Osteocyte (in vitro differentiated cells): Measurements from ENCODE around the gene NXPE3. TPM values are rescaled to one million over a fixed set of nuclear protein-coding genes. Genes with fewer than 3 reads are reported as not detected.

ENCODE experiments used
- DNase-seq: peaks from one replicate; pipeline ENCODE4 v3.0.0; 2021; ENCODE audit warnings: mixed read lengths; ENCODE audit not compliant: unreplicated experiment; ENCODE audit errors: extremely low spot score
- H3K27ac Mint-ChIP-seq: one replicate; pipeline ENCODE4 v1.8.0; 2021; ENCODE audit warnings: mild to moderate bottlenecking, mixed read lengths; ENCODE audit not compliant: unreplicated experiment
- H3K27me3 Mint-ChIP-seq: one replicate; pipeline ENCODE4 v1.8.0; 2021; ENCODE audit warnings: mixed read lengths; ENCODE audit not compliant: unreplicated experiment
- H3K36me3 Mint-ChIP-seq: one replicate; pipeline ENCODE4 v1.8.0; 2021; ENCODE audit warnings: mixed read lengths; ENCODE audit not compliant: unreplicated experiment
- H3K4me1 Mint-ChIP-seq: one replicate; pipeline ENCODE4 v1.8.0; 2021; ENCODE audit warnings: mixed read lengths; ENCODE audit not compliant: unreplicated experiment
- H3K4me3 Mint-ChIP-seq: one replicate; pipeline ENCODE4 v1.8.0; 2021; ENCODE audit warnings: mild to moderate bottlenecking, moderate library complexity, mixed read lengths; ENCODE audit not compliant: unreplicated experiment
- H3K9me3 Mint-ChIP-seq: one replicate; pipeline ENCODE4 v1.8.0; 2021; ENCODE audit warnings: mixed read lengths; ENCODE audit not compliant: unreplicated experiment
- CTCF ChIP-seq: fragments of 200-600 bp; sonication (generic); IDR thresholded peaks from 2 replicates; pipeline ENCODE4 v1.5.0; 2021; ENCODE audit warnings: antibody characterized with exemption, mild to moderate bottlenecking, moderate library complexity
- total RNA-seq: library from RNA; stranded (reverse); gene quantifications from 2 replicates; pipeline ENCODE4 v1.2.1, GENCODE V29; 2021

Gene NXPE3
- total RNA-seq, 1 donor from 2014 or later: 23.9 TPM

- Mint-ChIP-seq H3K4me1 (peaks cover 33% of the 10 kb centered on the region), H3K4me3 (peak overlapping the region; percentile 90), H3K9me3 (no peaks in the 10 kb centered on the region), H3K36me3 (peaks cover 3% of the 10 kb centered on the region), H3K27me3 (no peaks in the 10 kb centered on the region), H3K27ac (peak overlapping the region; percentile 97)
- TF ChIP-seq CTCF: no peak
- no peak for DNase-seq
These were observed 50.4 kb downstream of the NXPE3 start for GRCh38 chr3:101829437-101829830.

GRCh38 chr3:101829874-101830273, 50.9 kb downstream of the NXPE3 start:
- H3K9me3 Mint-ChIP-seq: no peaks in the 10 kb centered on the region
- H3K4me1 Mint-ChIP-seq: peaks cover 33% of the 10 kb centered on the region
- peak overlapping the region; percentile 97 for H3K27ac Mint-ChIP-seq

GRCh38 chr3:101833446-101833974, 54.5 kb downstream of the NXPE3 start:
- Mint-ChIP-seq H3K27ac (no peak overlapping the region), H3K27me3 (no peaks in the 10 kb centered on the region), H3K9me3 (no peaks in the 10 kb centered on the region), H3K36me3 (peaks cover 8% of the 10 kb centered on the region), H3K4me1 (peaks cover 19% of the 10 kb centered on the region), H3K4me3 (no peak overlapping the region)
- TF ChIP-seq CTCF: no peak
- DNase-seq: no peak

More at GRCh38 chr3:101829874-101830273, 50.9 kb downstream of the NXPE3 start:
- DNase-seq: no peak
- no peak overlapping the region for H3K4me3 Mint-ChIP-seq
- no peak for TF ChIP-seq CTCF
- no peaks in the 10 kb centered on the region for H3K27me3 Mint-ChIP-seq
- H3K36me3 Mint-ChIP-seq: peaks cover 5% of the 10 kb centered on the region

GRCh38 chr3:101835676-101836075, 56.7 kb downstream of the NXPE3 start:
- H3K36me3 Mint-ChIP-seq: peaks cover 8% of the 10 kb centered on the region
- no peaks in the 10 kb centered on the region for H3K27me3 Mint-ChIP-seq
- no peak overlapping the region for H3K4me3 Mint-ChIP-seq
- TF ChIP-seq CTCF: no peak
- DNase-seq: no peak
- H3K4me1 Mint-ChIP-seq: peaks cover 8% of the 10 kb centered on the region
- no peak overlapping the region for H3K27ac Mint-ChIP-seq
- H3K9me3 Mint-ChIP-seq: no peaks in the 10 kb centered on the region

- no peak for TF ChIP-seq CTCF
- H3K4me3 Mint-ChIP-seq: no peak overlapping the region
- no peak for DNase-seq
- peaks cover 8% of the 10 kb centered on the region for H3K36me3 Mint-ChIP-seq
- H3K4me1 Mint-ChIP-seq: peaks cover 8% of the 10 kb centered on the region
- H3K27ac Mint-ChIP-seq: no peak overlapping the region
- H3K27me3 Mint-ChIP-seq: no peaks in the 10 kb centered on the region
- no peaks in the 10 kb centered on the region for H3K9me3 Mint-ChIP-seq
These were observed 57.1 kb downstream of the NXPE3 start for GRCh38 chr3:101836160-101836559.
